ENCODE results near the gene CDK14. TPM values are rescaled to one million over a fixed set of nuclear protein-coding genes. Genes with fewer than 3 reads are reported as not detected.
A peak's percentile ranks its signal among the peaks of the same experiment; 100 is the strongest.
"Not testable (repeated sequence)": the region's sequence is repeated elsewhere in the genome, so short reads cannot be mapped to it uniquely, and the experiment has no call there.

Gene CDK14
- total RNA-seq, 6 donors from 2014 or later = 21.7 to 53.4 (median 37.1) TPM

DNA sequence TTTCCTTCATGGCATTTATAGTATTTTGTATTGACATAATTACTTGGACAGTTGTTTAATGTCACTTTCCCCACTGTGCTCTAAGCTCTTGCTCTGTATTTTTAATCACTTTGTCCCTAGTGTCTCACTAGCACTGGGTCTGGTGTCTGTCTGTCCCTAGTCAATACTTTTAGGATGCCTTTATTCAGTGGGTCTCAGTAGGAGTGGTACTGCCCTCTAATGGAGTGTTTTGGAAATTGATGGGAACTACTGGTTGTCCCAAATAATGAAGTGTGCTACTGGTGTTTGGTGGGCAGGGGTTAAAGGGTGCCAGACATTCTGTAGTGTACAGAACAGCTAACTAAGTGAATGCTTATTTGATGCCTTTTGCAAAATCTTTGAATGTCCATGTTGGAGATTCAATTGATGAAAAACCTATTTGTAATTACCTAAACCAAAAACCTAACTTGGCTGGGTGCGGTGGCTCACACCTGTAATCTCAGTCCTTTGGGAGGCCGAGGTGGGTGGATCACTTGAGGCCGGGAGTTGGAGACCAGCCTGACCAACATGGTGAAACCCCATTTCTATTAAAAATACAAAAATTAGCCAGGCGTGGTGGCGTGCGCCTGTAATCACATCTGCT, 33.3 kb downstream of the CDK14 start:
- Histone ChIP-seq H3K4me1 (peaks cover 1 to 21% (median 11%) of the 10 kb centered on the region in 4 donors), H3K36me3 (no peaks in the 10 kb centered on the region), H3K9me3 (no peaks in the 10 kb centered on the region), H3K27me3 (no peaks in the 10 kb centered on the region), H3K27ac (no peak overlapping the region), H3K4me3 (no peak overlapping the region)
- ATAC-seq (ENCODE audit: low FRiP score in 2 of 2) = peak; percentile 82 to 85
- 95 to 98% methylated on average over 6 of the region's 6 CpGs for WGBS, 2 donors
- no peak for DNase-seq
- TF ChIP-seq POLR2AphosphoS5 (IDR thresholded peaks at IDR 0.05) = no peak
- TF ChIP-seq, protein P1, sequence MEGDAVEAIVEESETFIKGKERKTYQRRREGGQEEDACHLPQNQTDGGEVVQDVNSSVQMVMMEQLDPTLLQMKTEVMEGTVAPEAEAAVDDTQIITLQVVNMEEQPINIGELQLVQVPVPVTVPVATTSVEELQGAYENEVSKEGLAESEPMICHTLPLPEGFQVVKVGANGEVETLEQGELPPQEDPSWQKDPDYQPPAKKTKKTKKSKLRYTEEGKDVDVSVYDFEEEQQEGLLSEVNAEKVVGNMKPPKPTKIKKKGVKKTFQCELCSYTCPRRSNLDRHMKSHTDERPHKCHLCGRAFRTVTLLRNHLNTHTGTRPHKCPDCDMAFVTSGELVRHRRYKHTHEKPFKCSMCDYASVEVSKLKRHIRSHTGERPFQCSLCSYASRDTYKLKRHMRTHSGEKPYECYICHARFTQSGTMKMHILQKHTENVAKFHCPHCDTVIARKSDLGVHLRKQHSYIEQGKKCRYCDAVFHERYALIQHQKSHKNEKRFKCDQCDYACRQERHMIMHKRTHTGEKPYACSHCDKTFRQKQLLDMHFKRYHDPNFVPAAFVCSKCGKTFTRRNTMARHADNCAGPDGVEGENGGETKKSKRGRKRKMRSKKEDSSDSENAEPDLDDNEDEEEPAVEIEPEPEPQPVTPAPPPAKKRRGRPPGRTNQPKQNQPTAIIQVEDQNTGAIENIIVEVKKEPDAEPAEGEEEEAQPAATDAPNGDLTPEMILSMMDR (IDR thresholded peaks at IDR 0.05) = peak; percentile 50 to 76 (median 69)

DNA sequence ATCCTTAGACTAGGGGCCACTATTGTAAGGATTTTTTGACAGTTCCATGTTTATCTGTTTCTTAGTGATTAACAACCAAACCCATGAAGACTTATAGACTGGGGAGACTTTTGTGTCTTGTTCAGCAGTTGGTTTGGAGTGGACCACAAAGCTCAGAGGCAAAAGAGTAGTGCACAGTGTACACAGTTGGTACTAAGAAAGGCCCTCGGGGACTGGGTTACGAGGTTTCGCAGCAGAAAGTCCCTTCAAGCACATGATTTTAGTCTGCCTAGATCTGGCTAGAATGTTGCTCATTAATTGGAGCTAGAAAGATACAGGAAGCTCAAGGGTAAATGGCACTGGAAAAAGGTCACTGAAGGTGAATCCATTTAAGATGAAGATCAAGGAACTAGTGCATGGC, 35.4 kb downstream of the CDK14 start:
- TF ChIP-seq, protein P1 (IDR thresholded peaks at IDR 0.05) = no peak
- TF ChIP-seq EP300 (IDR thresholded peaks at IDR 0.05) = no peak
- no peak for TF ChIP-seq POLR2A (IDR thresholded peaks at IDR 0.05)
- TF ChIP-seq POLR2AphosphoS5 (IDR thresholded peaks at IDR 0.05) = no peak
- Histone ChIP-seq H3K4me3 (no peak overlapping the region), H3K27ac (no peak overlapping the region), H3K4me1 (peaks cover 0 to 3% (median under 1%) of the 10 kb centered on the region in 4 donors), H3K36me3 (no peaks in the 10 kb centered on the region), H3K27me3 (no peaks in the 10 kb centered on the region), H3K9me3 (no peaks in the 10 kb centered on the region)
- ATAC-seq (ENCODE audit: low FRiP score in 2 of 2) (no peak), DNase-seq (no peak)
- WGBS, 2 donors = 94 to 96% methylated on average over 3 of the region's 3 CpGs

DNA sequence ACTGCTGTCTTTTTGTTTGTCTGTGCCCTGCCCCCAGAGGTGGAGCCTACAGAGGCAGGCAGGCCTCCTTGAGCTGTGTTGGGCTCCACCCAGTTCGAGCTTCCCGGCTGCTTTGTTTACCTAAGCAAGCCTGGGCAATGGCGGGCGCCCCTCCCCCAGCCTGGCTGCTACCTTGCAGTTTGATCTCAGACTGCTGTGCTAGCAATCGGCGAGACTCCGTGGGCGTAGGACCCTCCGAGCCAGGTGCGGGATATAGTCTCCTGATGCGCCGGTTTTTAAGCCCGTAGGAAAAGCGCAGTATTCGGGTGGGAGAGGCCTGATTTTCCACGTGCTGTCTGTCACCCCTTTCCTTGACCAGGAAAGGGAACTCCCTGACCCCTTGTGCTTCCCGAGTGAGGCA, 43.6 kb downstream of the CDK14 start:
- not testable (repeated sequence) for H3K9me3 ChIP-seq; ATAC-seq (ENCODE audit: low FRiP score in 2 of 2); H3K27ac ChIP-seq; H3K36me3 ChIP-seq; H3K4me1 ChIP-seq; H3K27me3 ChIP-seq; H3K4me3 ChIP-seq
- WGBS, 2 donors = 85 to 93% methylated on average over 7 to 15 of the region's 17 CpGs
- peak in 1 of 2 donors; percentile 51 for DNase-seq

DNA sequence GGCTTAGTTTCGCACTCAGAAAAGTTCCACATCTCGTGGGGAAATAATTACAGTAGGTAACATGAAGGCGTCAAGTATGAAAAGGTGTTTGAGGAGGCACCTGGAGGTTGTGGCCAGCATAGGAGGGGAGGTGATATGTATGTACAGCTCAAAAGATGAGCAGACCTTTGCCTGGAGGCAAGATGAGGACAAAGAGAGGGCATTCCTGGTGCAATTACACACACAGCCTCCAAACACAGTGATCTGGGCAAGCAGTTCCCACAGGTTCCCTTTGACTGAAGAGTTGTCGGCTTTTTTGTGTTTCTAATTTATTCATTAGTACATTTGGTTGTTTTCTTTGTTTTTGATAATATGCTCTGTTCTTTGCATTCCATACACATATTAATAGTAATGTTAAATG, 46.9 kb downstream of the CDK14 start:
- TF ChIP-seq POLR2A (IDR thresholded peaks at IDR 0.05) = no peak
- no peak for TF ChIP-seq POLR2AphosphoS5 (IDR thresholded peaks at IDR 0.05)
- TF ChIP-seq, protein P1 (IDR thresholded peaks at IDR 0.05) = no peak
- H3K4me1 ChIP-seq = peaks cover 0 to 3% (median 0%) of the 10 kb centered on the region in 4 donors
- H3K4me3 ChIP-seq = no peak overlapping the region
- no peaks in the 10 kb centered on the region for H3K27me3 ChIP-seq
- no peak for DNase-seq
- WGBS, 2 donors = 79 to 95% methylated on average over 4 of the region's 4 CpGs
- no peak for ATAC-seq (ENCODE audit: low FRiP score in 2 of 2)
- H3K36me3 ChIP-seq = no peaks in the 10 kb centered on the region
- no peaks in the 10 kb centered on the region for H3K9me3 ChIP-seq
- H3K27ac ChIP-seq = no peak overlapping the region

DNA sequence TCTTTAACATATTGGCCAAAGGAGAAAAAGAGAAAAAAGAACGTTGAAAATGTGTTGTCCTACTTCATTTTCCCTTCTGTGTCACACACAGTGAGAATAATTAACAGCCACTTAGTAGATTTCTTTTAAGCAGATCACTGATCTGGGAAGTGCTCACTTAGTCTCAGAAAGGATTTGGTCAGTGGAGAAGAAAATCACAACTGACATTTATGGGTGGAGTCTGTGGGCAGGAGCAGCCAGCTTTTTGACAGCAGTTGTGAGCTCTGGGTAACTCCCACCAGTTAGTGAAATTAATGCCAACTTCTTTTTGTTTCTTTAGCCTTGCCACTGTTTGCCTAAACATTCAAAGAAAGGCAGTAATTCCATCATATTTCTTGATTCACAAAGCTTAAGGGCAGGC, 49.7 kb downstream of the CDK14 start:
- Histone ChIP-seq H3K4me1 (peaks cover 0 to 3% (median 0%) of the 10 kb centered on the region in 4 donors), H3K36me3 (no peaks in the 10 kb centered on the region), H3K27me3 (no peaks in the 10 kb centered on the region), H3K4me3 (no peak overlapping the region), H3K9me3 (no peaks in the 10 kb centered on the region), H3K27ac (no peak overlapping the region)
- TF ChIP-seq EP300 (IDR thresholded peaks at IDR 0.05) = no peak
- TF ChIP-seq, protein P1 (IDR thresholded peaks at IDR 0.05) = no peak
- no peak for TF ChIP-seq POLR2A (IDR thresholded peaks at IDR 0.05)
- no peak for TF ChIP-seq POLR2AphosphoS5 (IDR thresholded peaks at IDR 0.05)
- ATAC-seq (ENCODE audit: low FRiP score in 2 of 2) = no peak
- WGBS, 2 donors = 55 to 64% methylated on average over 1 of the region's 1 CpG
- no peak for DNase-seq

Data from upper lobe of left lung (tissue), 6 donors.